H1 (cell line): Measurements from ENCODE around the gene CDK19. TPM values are rescaled to one million over a fixed set of nuclear protein-coding genes. Genes with fewer than 3 reads are reported as not detected.

Experiments used
- CTCF ChIA-PET: fragments of 300-600 bp; sonication (Branson Sonifier 250); formaldehyde crosslinking; loops from one replicate; lab custom pipeline; 2021; ENCODE audit not compliant: partially characterized antibody; lab: Charles Lee
- POLR2A ChIA-PET: fragments of 300-600 bp; sonication (Branson Sonifier 250); formaldehyde crosslinking; loops from one replicate; lab custom pipeline; 2021; ENCODE audit warnings: inconsistent platforms; ENCODE audit not compliant: partially characterized antibody; lab: Charles Lee
- DNase-seq, 2 experiments: peaks; one replicate each; pipeline versions ENCODE4 v3.0.0 to v3.0.0-alpha.2; 2010 to 2022; ENCODE audit warnings: low spot score in 2 of 2, low read depth in 1 of 2, mixed read lengths in 1 of 2
- FAIRE-seq: peaks from 2 replicates; lab custom pipeline; 2011; peaks lifted over from hg19 to GRCh38; lab: Jason Lieb, UNC
- H2AFZ ChIP-seq: 2 replicates; pipeline ENCODE4 v1.8.1; 2012; ENCODE audit warnings: low read length, inconsistent platforms
- H2AK5ac ChIP-seq: 2 replicates; pipeline ENCODE4 v1.6.1; 2013; ENCODE audit warnings: low read depth, low read length
- H2BK120ac ChIP-seq: replicated peaks from 2 replicates; pipeline ENCODE3; 2013; ENCODE audit warnings: low read depth, low read length, inconsistent platforms
- H2BK12ac ChIP-seq: 2 replicates; pipeline ENCODE4 v1.6.1; 2013; ENCODE audit warnings: low read depth, low read length
- H2BK15ac ChIP-seq: 2 replicates; pipeline ENCODE4 v1.6.1; 2013; ENCODE audit warnings: low read length
- H2BK20ac ChIP-seq: 2 replicates; pipeline ENCODE4 v1.6.1; 2013; ENCODE audit warnings: low read length
- H2BK5ac ChIP-seq: 2 replicates; pipeline ENCODE4 v1.6.1; 2013; ENCODE audit warnings: low read depth, low read length
- H3K14ac ChIP-seq: 2 replicates; pipeline ENCODE4 v1.6.1; 2013; ENCODE audit warnings: inconsistent platforms; ENCODE audit not compliant: insufficient read length
- H3K18ac ChIP-seq: 2 replicates; pipeline ENCODE4 v1.6.1; 2013; ENCODE audit warnings: low read length; ENCODE audit errors: extremely low read depth
- H3K23ac ChIP-seq: 2 replicates; pipeline ENCODE4 v1.6.1; 2013; ENCODE audit warnings: inconsistent platforms; ENCODE audit not compliant: insufficient read length
- H3K23me2 ChIP-seq: 2 replicates; pipeline ENCODE4 v1.6.1; 2013; ENCODE audit warnings: low read depth, low read length
- H3K27ac ChIP-seq: 2 replicates; pipeline ENCODE4 v1.6.1; 2011; ENCODE audit warnings: low read depth, low read length, inconsistent platforms
- H3K27me3 ChIP-seq, 4 experiments: replicated peaks in 1 of 4; 1 replicate in 1 of 4; 2 replicates in 3 of 4; pipeline versions ENCODE4 v1.6.1 to v1.8.1; 2011 to 2013; ENCODE audit warnings: low read length in 3 of 4, mild to moderate bottlenecking in 3 of 4, inconsistent platforms in 2 of 4, mixed read lengths in 2 of 4, moderate library complexity in 1 of 4; ENCODE audit not compliant: control insufficient read depth in 3 of 4, insufficient read depth in 3 of 4; ENCODE audit errors: extremely low read depth in 1 of 4
- H3K36me3 ChIP-seq, 4 experiments: 2 replicates each; pipeline versions ENCODE4 v1.6.1 to v1.8.1; 2011 to 2013; ENCODE audit warnings: mild to moderate bottlenecking in 4 of 4, low read length in 3 of 4, moderate library complexity in 2 of 4, control low read depth in 1 of 4, inconsistent platforms in 1 of 4; ENCODE audit not compliant: insufficient read depth in 4 of 4, control insufficient read depth in 2 of 4
- H3K4ac ChIP-seq: replicated peaks from 2 replicates; pipeline ENCODE3; 2013; ENCODE audit warnings: low read length, low read depth, mixed read lengths, inconsistent platforms; ENCODE audit not compliant: insufficient read length
- H3K4me1 ChIP-seq, 4 experiments: replicated peaks in 1 of 4; 1 replicate in 1 of 4; 2 replicates in 3 of 4; pipeline versions ENCODE4 v1.6.1 to v1.8.1; 2011 to 2013; ENCODE audit warnings: low read length in 3 of 4, inconsistent platforms in 2 of 4, mixed read lengths in 1 of 4; ENCODE audit not compliant: insufficient read depth in 4 of 4, control insufficient read depth in 3 of 4
- H3K4me2 ChIP-seq, 2 experiments: 2 replicates each; pipeline versions ENCODE4 v1.6.1 to v1.8.1; 2011 to 2013; ENCODE audit warnings: low read depth in 2 of 2, low read length in 2 of 2, control low read depth in 1 of 2, inconsistent platforms in 1 of 2, mild to moderate bottlenecking in 1 of 2; ENCODE audit not compliant: insufficient read depth in 1 of 2
- H3K4me3 ChIP-seq, 4 experiments: fragments of 200-600, 300-600 bp in 1 of 4; sonication (generic), shearing (Covaris generic), sonication (Bioruptor Twin) in 1 of 4; 2 replicates each; pipeline versions ENCODE4 v1.5.1 to v1.8.1; 2011 to 2016; ENCODE audit warnings: low read length in 4 of 4, low read depth in 3 of 4, control low read depth in 2 of 4, inconsistent platforms in 2 of 4, mild to moderate bottlenecking in 2 of 4, mixed read lengths in 1 of 4, moderate library complexity in 1 of 4; ENCODE audit not compliant: insufficient read depth in 2 of 4; ENCODE audit errors: extremely low read depth in 1 of 4
- H3K56ac ChIP-seq: replicated peaks from 2 replicates; pipeline ENCODE3; 2013; ENCODE audit warnings: low read depth, mild to moderate bottlenecking, mixed read lengths, low read length, inconsistent platforms; ENCODE audit not compliant: insufficient read length
- H3K79me1 ChIP-seq: 2 replicates; pipeline ENCODE4 v1.6.1; 2013; ENCODE audit warnings: low read depth, low read length, control low read depth
- H3K79me2 ChIP-seq, 2 experiments: 2 replicates each; pipeline versions ENCODE4 v1.6.1 to v1.8.1; 2012 to 2013; ENCODE audit warnings: low read length in 2 of 2, mild to moderate bottlenecking in 2 of 2, inconsistent platforms in 1 of 2; ENCODE audit not compliant: insufficient read depth in 2 of 2, control insufficient read depth in 1 of 2
- H3K9ac ChIP-seq, 4 experiments: replicated peaks in 1 of 4; 1 replicate in 1 of 4; 2 replicates in 3 of 4; pipeline versions ENCODE4 v1.6.1 to v1.8.1; 2011 to 2013; ENCODE audit warnings: low read depth in 3 of 4, low read length in 3 of 4, control low read depth in 2 of 4, mild to moderate bottlenecking in 2 of 4, moderate library complexity in 2 of 4, inconsistent platforms in 1 of 4; ENCODE audit errors: extremely low read depth in 1 of 4
- H3K9me3 ChIP-seq, 2 experiments: 2 replicates each; pipeline versions ENCODE4 v1.6.1 to v1.8.1; 2012 to 2013; ENCODE audit warnings: mild to moderate bottlenecking in 2 of 2, moderate library complexity in 2 of 2, control low read depth in 1 of 2, inconsistent platforms in 1 of 2, low read depth in 1 of 2, low read length in 1 of 2, mixed read lengths in 1 of 2; ENCODE audit not compliant: insufficient read depth in 2 of 2
- H4K20me1 ChIP-seq, 2 experiments: replicated peaks in 1 of 2; 2 replicates each; pipeline versions ENCODE3 to v1.8.1; 2011 to 2013; ENCODE audit warnings: inconsistent platforms in 2 of 2, low read length in 2 of 2, mild to moderate bottlenecking in 1 of 2; ENCODE audit not compliant: insufficient read depth in 2 of 2, control insufficient read depth in 1 of 2
- H4K5ac ChIP-seq: 2 replicates; pipeline ENCODE4 v1.6.1; 2013; ENCODE audit warnings: low read length, low read depth, mixed read lengths, inconsistent platforms; ENCODE audit not compliant: insufficient read length
- H4K8ac ChIP-seq: 2 replicates; pipeline ENCODE4 v1.8.0; 2013; ENCODE audit warnings: mild to moderate bottlenecking, moderate library complexity, low read length, inconsistent platforms; ENCODE audit not compliant: insufficient read depth; ENCODE audit errors: extremely low read depth
- H4K91ac ChIP-seq: replicated peaks from 2 replicates; pipeline ENCODE3; 2013; ENCODE audit warnings: low read length, mixed read lengths, inconsistent platforms; ENCODE audit not compliant: insufficient read length
- BRCA1 ChIP-seq: IDR thresholded peaks from 2 replicates; pipeline ENCODE4 v1.6.1; 2012; ENCODE audit warnings: low read depth, low read length, improper control_type of control experiment
- CBX8 ChIP-seq: fragments of 300-800, 300-1000 bp; sonication (generic); IDR thresholded peaks from 2 replicates; pipeline ENCODE4 v1.7.1; 2016; ENCODE audit warnings: low read depth, low read length, borderline replicate concordance
- CEBPB ChIP-seq: IDR thresholded peaks from 2 replicates; pipeline ENCODE4 v1.6.1; 2012; ENCODE audit warnings: low read depth, low read length
- CTCF ChIP-seq, 3 experiments: IDR thresholded peaks; 1 replicate in 2 of 3; 2 replicates in 1 of 3; pipeline versions ENCODE4 v1.5.1 to v1.6.1; 2011; ENCODE audit warnings: low read length in 3 of 3, mild to moderate bottlenecking in 3 of 3, inconsistent platforms in 2 of 3, low read depth in 1 of 3, moderate library complexity in 1 of 3; ENCODE audit not compliant: insufficient read depth in 1 of 3; ENCODE audit errors: control extremely low read depth in 1 of 3
- E2F6 ChIP-seq: IDR thresholded peaks from 2 replicates; pipeline ENCODE4 v1.6.1; 2012; ENCODE audit warnings: inconsistent platforms
- EGR1 ChIP-seq: IDR thresholded peaks from 2 replicates; pipeline ENCODE4 v1.6.1; 2011; ENCODE audit warnings: low read depth, low read length, borderline replicate concordance
- EP300 ChIP-seq, 2 experiments: IDR thresholded peaks; 1 replicate in 1 of 2; 2 replicates in 1 of 2; pipeline ENCODE4 v1.6.1; 2011 to 2012; ENCODE audit warnings: low read depth in 2 of 2, low read length in 2 of 2, mild to moderate bottlenecking in 2 of 2, borderline replicate concordance in 1 of 2, inconsistent platforms in 1 of 2, moderate library complexity in 1 of 2
- HDAC6 ChIP-seq: IDR thresholded peaks from one replicate; pipeline ENCODE4 v1.7.1; 2012; ENCODE audit warnings: low read depth, mild to moderate bottlenecking, inconsistent platforms, low read length, moderate library complexity
- JUND ChIP-seq: IDR thresholded peaks from 2 replicates; pipeline ENCODE4 v1.6.1; 2011; ENCODE audit warnings: mild to moderate bottlenecking, improper control_type of control experiment, low read length
- RAD21 ChIP-seq, 2 experiments: IDR thresholded peaks in 1 of 2; conservative IDR thresholded peaks in 1 of 2; 2 replicates each; pipeline ENCODE4 v1.6.1; 2011; ENCODE audit warnings: low read depth in 2 of 2, low read length in 2 of 2, improper control_type of control experiment in 1 of 2, inconsistent platforms in 1 of 2, mild to moderate bottlenecking in 1 of 2, moderate library complexity in 1 of 2
- RBBP5 ChIP-seq: IDR thresholded peaks from 2 replicates; pipeline ENCODE4 v1.7.1; 2012; ENCODE audit warnings: low read depth, mild to moderate bottlenecking, inconsistent platforms, low read length, moderate library complexity, borderline replicate concordance
- WGBS, 2 experiments: shearing (Covaris generic) in 1 of 2; methylation state at CpG; one replicate each; pipeline versions ENCODE4 v1.1.6 to v1.1.7; 2013 to 2015; ENCODE audit warnings: low lambda C conversion rate in 2 of 2, mixed read lengths in 2 of 2, inconsistent platforms in 1 of 2, low coverage in 1 of 2, missing lambda C conversion rate in 1 of 2; ENCODE audit not compliant: insufficient replicate concordance in 2 of 2, insufficient coverage in 1 of 2, insufficient read length in 1 of 2; ENCODE audit errors: extremely low coverage in 1 of 2, missing lambda C conversion rate in 1 of 2; 5-methylcytosine and 5-hydroxymethylcytosine counted together
- polyA plus RNA-seq, 7 experiments: library from polyadenylated mRNA; depleted of rRNA in 3 of 7; stranded (reverse) in 5 of 7; unstranded in 2 of 7; fragments of >200 nt in 5 of 7; fragments of 200-250 nt in 2 of 7; gene quantifications; 1 replicate in 5 of 7; 2 replicates in 1 of 7; 4 replicates in 1 of 7; pipeline versions ENCODE4 v1.2.1 to v1.2.3, GENCODE V29; 2011 to 2013; ENCODE audit warnings: missing spikeins in 2 of 7, mixed read lengths in 2 of 7
- total RNA-seq: library from RNA; stranded (reverse); fragmentation: NEBNext Ultra II Directional; extraction: Animal tissue kit (Norgen Biotek cat#: 25700); gene quantifications from 2 replicates; pipeline ENCODE4 v1.2.1, GENCODE V29; 2021

The CDK19 gene
- total and polyA plus RNA-seq, 2 of the 8 experiments (the other 6 are each of a cell fraction or from before 2014, with no cell fraction given), result 4.9 to 12.6 TPM

DNA sequence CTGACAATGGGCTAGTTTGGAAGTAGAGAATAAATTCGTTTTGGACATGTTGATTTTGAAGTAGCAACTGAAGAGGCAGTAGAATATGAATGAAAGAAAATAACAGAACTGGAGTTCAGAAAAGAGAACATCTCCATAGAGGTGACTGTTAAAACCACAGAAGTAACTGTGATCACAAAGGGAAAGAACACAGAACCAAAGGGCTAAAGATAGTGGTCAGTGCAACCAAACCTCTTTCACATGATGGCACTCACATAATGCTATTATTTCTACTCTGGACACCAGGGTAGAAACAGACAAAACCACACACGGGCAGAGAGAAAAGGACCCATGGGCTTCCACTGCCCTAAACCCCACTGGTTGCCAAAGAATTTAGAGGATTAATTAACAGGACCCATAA is 58.5 kb downstream of the CDK19 start:
- Histone ChIP-seq H3K14ac (no peak overlapping the region), H3K27me3 (no peaks in the 10 kb centered on the region), H3K4ac (no peak overlapping the region), H4K20me1 (no peaks in the 10 kb centered on the region), H2BK5ac (no peak overlapping the region), H3K23me2 (no peaks in the 10 kb centered on the region), H3K36me3 (no peaks in the 10 kb centered on the region), H3K9me3 (no peaks in the 10 kb centered on the region), H2AK5ac (no peak overlapping the region), H3K4me2 (no peak overlapping the region), H3K79me2 (no peaks in the 10 kb centered on the region), H3K56ac (no peak overlapping the region), H4K5ac (no peak overlapping the region), H3K23ac (no peak overlapping the region), H2BK12ac (no peak overlapping the region), H3K9ac (no peak overlapping the region), H2BK20ac (no peak overlapping the region), H2BK15ac (no peak overlapping the region), H3K79me1 (no peaks in the 10 kb centered on the region), H4K8ac (no peak overlapping the region), H3K27ac (no peak overlapping the region), H2AFZ (no peak overlapping the region), H2BK120ac (no peak overlapping the region), H3K4me3 (no peak overlapping the region), H4K91ac (no peak overlapping the region), H3K18ac (no peak overlapping the region), H3K4me1 (no peaks in the 10 kb centered on the region)
- POLR2A ChIA-PET, result no interaction called here
- FAIRE-seq (no peak), DNase-seq (no peak)
- CTCF ChIA-PET, result interaction anchor here (0.6 to 1.1 kb wide), 3 partner anchors 75 to 414 kb away, joined by 3 to 4 read pairs (median 3); no protein-coding TSS in a partner anchor
- 75% methylated on average over 2 of the region's 2 CpGs; no CpG with 5 or more reads in 1 of the 2 experiments for WGBS, 2 experiments
- TF ChIP-seq CEBPB (no peak), E2F6 (no peak), EGR1 (no peak), BRCA1 (no peak), JUND (no peak), RBBP5 (no peak), CTCF (IDR thresholded peaks at IDR 0.05; ENCODE audit: control extremely low read depth in 1 of 3, insufficient read depth in 1 of 3, low read depth in 1 of 3, low read length in 3 of 3) (no peak), RAD21 (IDR thresholded peaks at IDR 0.05 in 1 of 2, conservative IDR thresholded peaks at IDR 0.05 in 1 of 2; ENCODE audit: low read depth in 2 of 2, low read length in 2 of 2) (no peak), CBX8 (no peak), EP300 (IDR thresholded peaks at IDR 0.05; ENCODE audit: borderline replicate concordance in 1 of 2, low read depth in 2 of 2, low read length in 2 of 2) (no peak), HDAC6 (no peak)
